Sigmoid colon (tissue), 7 donors: ENCODE results near the gene SP140L. TPM values are rescaled to one million over a fixed set of nuclear protein-coding genes. Genes with fewer than 3 reads are reported as not detected.
A peak's percentile ranks its signal among the peaks of the same experiment; 100 is the strongest.

Source experiments
- DNase-seq: peaks from one replicate; pipeline ENCODE4 v3.0.0-alpha.2; 2019
- H3K27ac ChIP-seq, 4 donors: fragments of 200-600 bp; sonication (generic); one replicate each; pipeline ENCODE4 v1.5.1; 2016 to 2019; ENCODE audit warnings: mild to moderate bottlenecking in 1 of 4
- H3K27me3 ChIP-seq, 3 donors: fragments of 200-600 bp; sonication (generic); one replicate each; pipeline ENCODE4 v1.5.1; 2019; ENCODE audit warnings: mild to moderate bottlenecking in 1 of 3
- H3K36me3 ChIP-seq, 4 donors: fragments of 200-600 bp; sonication (generic); one replicate each; pipeline ENCODE4 v1.5.1; 2016 to 2019
- H3K4me1 ChIP-seq, 4 donors: fragments of 200-600 bp; sonication (generic); one replicate each; pipeline ENCODE4 v1.5.1; 2017 to 2019
- H3K4me3 ChIP-seq, 4 donors: fragments of 200-600 bp; sonication (generic); one replicate each; pipeline ENCODE4 v1.5.1; 2017 to 2019; ENCODE audit warnings: mild to moderate bottlenecking in 2 of 4, moderate library complexity in 1 of 4
- H3K9me3 ChIP-seq, 4 donors: fragments of 200-600 bp in 3 of 4; sonication (generic) in 3 of 4; one replicate each; pipeline versions ENCODE4 v1.5.1 to v1.6.1; 2013 to 2019
- CTCF ChIP-seq, 4 experiments: fragments of 450-650 bp in 3 of 4; fragments of 200-600 bp in 1 of 4; IDR thresholded peaks; one replicate each; pipeline ENCODE4 v1.5.1; 2016 to 2019; ENCODE audit warnings: antibody characterized with exemption in 4 of 4, mild to moderate bottlenecking in 3 of 4, moderate library complexity in 2 of 4
- EP300 ChIP-seq, 4 donors: sonication (generic); formaldehyde crosslinking; IDR thresholded peaks; one replicate each; pipeline ENCODE4 v1.6.1; 2017; ENCODE audit warnings: antibody characterized with exemption in 4 of 4
- POLR2A ChIP-seq, 2 donors: fragments of 450-650 bp; IDR thresholded peaks; one replicate each; pipeline ENCODE4 v1.6.1; 2016; ENCODE audit warnings: antibody characterized with exemption in 2 of 2, mild to moderate bottlenecking in 2 of 2, moderate library complexity in 2 of 2
- POLR2AphosphoS5 ChIP-seq, 4 donors: sonication (generic); formaldehyde crosslinking; IDR thresholded peaks; one replicate each; pipeline ENCODE4 v1.6.1; 2017; ENCODE audit warnings: antibody characterized with exemption in 4 of 4
- WGBS, 2 donors: extraction: QIAGEN DNeasy Blood & Tissue Kit; methylation state at CpG; one replicate each; pipeline ENCODE4 v1.1.7; 2013; 5-methylcytosine and 5-hydroxymethylcytosine counted together
- intact Hi-C: fragments of 100-400 bp; cut with DNase I; formaldehyde crosslinking; loops from one replicate; pipeline ENCODE4 v1.15.1; 2023
- polyA plus RNA-seq, 3 donors: library from polyadenylated mRNA; stranded (reverse); fragments of 200-250 nt; gene quantifications; one replicate each; pipeline ENCODE4 v1.2.3, GENCODE V29; 2013
- total RNA-seq, 4 donors: library from RNA; depleted of rRNA; stranded (reverse); fragments of >200 nt; gene quantifications; one replicate each; pipeline ENCODE4 v1.1.0, GENCODE V29; 2016
- donor health status: healthy with polysubstance abuse.
- donor health status: Bipolar disorder and iron deficiency.
- donor health status: healthy.

Gene SP140L
- total and polyA plus RNA-seq, 7 donors = 4.3 to 28.2 (median 8.2) TPM

GRCh38 chr2:230439590-230439989, 112.6 kb downstream of the SP140L start:
- peak overlapping the region in 1 of 4 donors; percentile 14 for H3K27ac ChIP-seq

DNA sequence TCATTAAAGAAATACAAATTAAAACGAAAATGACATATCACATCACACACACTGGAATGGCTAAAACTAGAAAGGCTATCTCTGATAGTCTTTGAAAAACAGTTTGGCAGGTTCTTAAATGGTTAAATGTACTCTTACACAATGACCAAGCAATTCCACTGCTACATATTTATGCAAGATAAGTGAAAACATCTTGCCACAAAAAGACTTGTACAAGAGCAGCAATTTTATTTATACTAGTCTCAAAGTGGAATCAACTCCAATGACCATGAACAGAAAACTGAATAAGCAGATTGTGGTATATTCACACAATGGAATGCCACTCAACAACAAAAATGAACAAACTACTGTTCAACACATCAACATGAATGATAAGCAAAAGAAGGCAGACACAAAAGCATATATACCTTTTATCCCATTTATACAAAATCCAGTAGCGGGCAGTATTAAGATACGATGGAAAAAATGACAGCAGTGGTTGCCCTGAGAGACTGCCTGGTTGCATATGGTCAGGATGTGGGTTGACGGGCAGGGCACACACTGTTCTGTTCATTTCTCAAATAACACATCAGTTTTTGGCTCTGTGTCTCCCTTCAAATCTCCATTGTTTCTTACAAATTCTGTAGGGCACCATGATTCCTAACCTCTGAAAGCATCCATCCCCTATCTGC, 114.4 kb downstream of the SP140L start:
- Histone ChIP-seq H3K4me3 (no peak overlapping the region), H3K4me1 (peaks cover 0 to 16% (median 9%) of the 10 kb centered on the region in 4 donors), H3K36me3 (peaks cover 0 to 36% (median 9%) of the 10 kb centered on the region in 4 donors), H3K9me3 (no peaks in the 10 kb centered on the region), H3K27me3 (no peaks in the 10 kb centered on the region), H3K27ac (peak overlapping the region in 1 of 4 donors; percentile 12)
- WGBS, 2 donors = 53 to 81% methylated on average over 4 of the region's 4 CpGs
- DNase-seq = no peak
- intact Hi-C loops = no loop called here
- TF ChIP-seq POLR2A (IDR thresholded peaks at IDR 0.05) = no peak
- peak in 1 of 4 donors; percentile 17 for TF ChIP-seq POLR2AphosphoS5 (IDR thresholded peaks at IDR 0.05)
- peak in 1 of 4 donors; percentile 21 for TF ChIP-seq EP300 (IDR thresholded peaks at IDR 0.05)

More at GRCh38 chr2:230439590-230439989, 112.6 kb downstream of the SP140L start:
- Histone ChIP-seq H3K9me3 (no peaks in the 10 kb centered on the region), H3K4me3 (no peak overlapping the region), H3K27me3 (no peaks in the 10 kb centered on the region), H3K4me1 (peaks cover 0 to 16% (median 9%) of the 10 kb centered on the region in 4 donors), H3K36me3 (peaks cover 0 to 18% (median 4%) of the 10 kb centered on the region in 4 donors)
- intact Hi-C loops = no loop called here
- WGBS, 2 donors = 29 to 40% methylated on average over 2 of the region's 2 CpGs
- no peak for DNase-seq
- TF ChIP-seq CTCF (IDR thresholded peaks at IDR 0.05) (no peak), EP300 (IDR thresholded peaks at IDR 0.05) (no peak), POLR2AphosphoS5 (IDR thresholded peaks at IDR 0.05) (no peak), POLR2A (IDR thresholded peaks at IDR 0.05) (no peak)

DNA sequence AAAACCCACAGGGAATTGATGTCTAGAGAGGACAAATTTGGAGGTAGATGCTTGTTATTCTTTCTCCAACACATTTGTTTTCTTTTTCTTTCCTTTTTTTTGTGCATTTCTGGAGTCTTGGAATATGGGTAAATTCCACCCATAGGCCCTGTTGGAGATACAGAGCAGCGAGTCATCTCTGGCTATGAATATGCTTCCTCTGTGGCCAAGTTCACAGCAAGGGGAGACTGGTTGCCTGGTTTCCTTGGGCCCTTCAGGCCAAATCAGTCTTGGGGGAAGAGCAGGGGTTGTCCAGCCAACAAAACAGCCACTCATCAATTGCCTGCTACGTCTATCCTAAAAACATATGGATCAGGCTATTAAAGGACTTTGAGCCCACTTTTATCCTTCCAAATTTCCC, 116.5 kb downstream of the SP140L start:
- H3K9me3 ChIP-seq = no peaks in the 10 kb centered on the region
- H3K27me3 ChIP-seq = no peaks in the 10 kb centered on the region
- no peak overlapping the region for H3K4me3 ChIP-seq
- intact Hi-C loops = no loop called here
- no peak for DNase-seq
- TF ChIP-seq POLR2A (IDR thresholded peaks at IDR 0.05) = no peak
- TF ChIP-seq EP300 (IDR thresholded peaks at IDR 0.05) = no peak
- TF ChIP-seq POLR2AphosphoS5 (IDR thresholded peaks at IDR 0.05) = no peak
- no peak for TF ChIP-seq CTCF (IDR thresholded peaks at IDR 0.05)
- peaks cover 0 to 16% (median 9%) of the 10 kb centered on the region in 4 donors for H3K4me1 ChIP-seq
- H3K36me3 ChIP-seq = peaks cover 1 to 57% (median 23%) of the 10 kb centered on the region in 4 donors
- no peak overlapping the region for H3K27ac ChIP-seq
- 87 to 97% methylated on average over 2 of the region's 2 CpGs for WGBS, 2 donors

GRCh38 chr2:230444832-230445231, 117.8 kb downstream of the SP140L start:
- intact Hi-C loops = no loop called here
- DNase-seq = no peak
- H3K36me3 ChIP-seq = peaks cover 11 to 70% (median 33%) of the 10 kb centered on the region in 4 donors
- no peaks in the 10 kb centered on the region for H3K27me3 ChIP-seq
- no peak for TF ChIP-seq POLR2AphosphoS5 (IDR thresholded peaks at IDR 0.05)
- no peak overlapping the region for H3K27ac ChIP-seq
- WGBS, 2 donors = 88 to 90% methylated on average over 2 of the region's 2 CpGs
- peaks cover 0 to 16% (median 5%) of the 10 kb centered on the region in 4 donors for H3K4me1 ChIP-seq
- no peak overlapping the region for H3K4me3 ChIP-seq
- no peaks in the 10 kb centered on the region for H3K9me3 ChIP-seq

DNA sequence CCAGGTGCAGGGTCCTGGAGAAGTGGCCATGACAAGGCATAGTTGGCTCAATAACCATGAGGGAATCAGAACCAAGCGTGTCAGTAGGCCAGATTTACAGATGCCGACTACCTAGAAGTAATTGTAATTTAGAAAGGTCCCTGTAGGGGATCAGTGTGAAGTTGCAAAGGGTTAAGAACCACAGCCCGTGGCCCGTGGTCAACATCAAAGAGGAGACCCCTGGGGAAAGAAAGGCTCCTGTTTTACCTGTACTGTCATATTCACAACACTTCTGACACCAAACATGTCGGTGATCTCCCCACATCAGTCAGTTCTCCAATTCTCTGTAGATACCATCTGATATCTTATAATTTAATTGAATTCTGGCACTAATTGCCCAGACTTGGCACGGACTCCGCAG, 120.0 kb downstream of the SP140L start:
- WGBS, 2 donors = 78 to 84% methylated on average over 7 of the region's 7 CpGs
- H3K27ac ChIP-seq = no peak overlapping the region
- peaks cover 13 to 92% (median 38%) of the 10 kb centered on the region in 4 donors for H3K36me3 ChIP-seq
- intact Hi-C loops = no loop called here
- peaks cover 0 to 1% (median 0%) of the 10 kb centered on the region in 4 donors for H3K4me1 ChIP-seq
- H3K9me3 ChIP-seq = no peaks in the 10 kb centered on the region
- H3K27me3 ChIP-seq = no peaks in the 10 kb centered on the region
- TF ChIP-seq POLR2AphosphoS5 (IDR thresholded peaks at IDR 0.05) (no peak), POLR2A (IDR thresholded peaks at IDR 0.05) (no peak), CTCF (IDR thresholded peaks at IDR 0.05) (no peak), EP300 (IDR thresholded peaks at IDR 0.05) (no peak)
- DNase-seq = no peak
- H3K4me3 ChIP-seq = no peak overlapping the region
